HepG2 (cell line): ENCODE measurements around the gene PSAPL1. TPM values are rescaled to one million over a fixed set of nuclear protein-coding genes. Genes with fewer than 3 reads are reported as not detected.

ENCODE experiments used
- ATAC-seq: fragments of 200-7000 bp; cut with Tn5 transposase; 3 replicates; pipeline ENCODE4 v1.9.1; 2020; ENCODE audit warnings: mild to moderate bottlenecking, moderate library complexity
- BruUV-seq: library from RNA; stranded (reverse); fragments of 400-500 nt; replicated peaks from 2 replicates; lab custom pipeline; 2021; lab: Mats Ljungman, UMichigan
- CTCF ChIA-PET: fragments of 300-600 bp; formaldehyde crosslinking; extraction: SDS; loops from one replicate; lab custom pipeline; 2021; ENCODE audit warnings: low total read pairs, inconsistent platforms, low intra/inter-chr PET ratio; lab: Yijun Ruan, JAX
- POLR2A ChIA-PET: fragments of 350-600 bp; sonication (Branson Sonifier 250); formaldehyde crosslinking; loops from one replicate; lab custom pipeline; 2020; ENCODE audit warnings: antibody characterized with exemption, inconsistent platforms; lab: Yijun Ruan, JAX
- DNase-seq: peaks from one replicate; pipeline ENCODE4 v3.0.0-alpha.2; 2015; ENCODE audit warnings: low spot score
- FAIRE-seq: peaks from 3 replicates; lab custom pipeline; 2011; peaks lifted over from hg19 to GRCh38; lab: Jason Lieb, UNC
- H2AFZ ChIP-seq: one replicate; pipeline ENCODE4 v1.6.1; 2011; ENCODE audit warnings: low read length, inconsistent platforms
- H3K27ac ChIP-seq: fragments of 300-600 bp; 3 replicates; pipeline ENCODE4 v1.8.0; 2011; ENCODE audit warnings: mixed run types, mild to moderate bottlenecking, mixed read lengths, low read length, inconsistent platforms; ENCODE audit not compliant: insufficient read depth; ENCODE audit errors: extremely low read length
- H3K27me3 ChIP-seq, 2 experiments: fragments of 200-600 bp in 1 of 2; 2 replicates in 1 of 2; 3 replicates in 1 of 2; pipeline versions ENCODE4 v1.6.0 to v1.8.0; 2011; ENCODE audit warnings: low read length in 2 of 2, mild to moderate bottlenecking in 2 of 2, moderate library complexity in 2 of 2, inconsistent platforms in 1 of 2; ENCODE audit not compliant: insufficient read depth in 2 of 2, control insufficient read depth in 1 of 2
- H3K36me3 ChIP-seq, 2 experiments: fragments of 200-600 bp in 1 of 2; replicated peaks in 1 of 2; 2 replicates in 1 of 2; 3 replicates in 1 of 2; pipeline versions ENCODE4 v1.5.1 to v1.8.0; 2011; ENCODE audit warnings: low read length in 2 of 2, inconsistent platforms in 1 of 2; ENCODE audit not compliant: insufficient read depth in 2 of 2, control insufficient read depth in 1 of 2
- H3K4me1 ChIP-seq: 2 replicates; pipeline ENCODE4 v1.5.1; 2012; ENCODE audit warnings: low read length, inconsistent platforms; ENCODE audit not compliant: insufficient read depth
- H3K4me2 ChIP-seq: 2 replicates; pipeline ENCODE4 v1.6.0; 2011; ENCODE audit warnings: low read depth, low read length, inconsistent platforms
- H3K4me3 ChIP-seq, 3 experiments: fragments of 200-600 bp in 1 of 3; sonication (generic), shearing (Covaris generic) in 1 of 3; replicated peaks in 1 of 3; 2 replicates each; pipeline ENCODE4 v1.5.1; 2011 to 2016; ENCODE audit warnings: low read length in 3 of 3, inconsistent platforms in 2 of 3, low read depth in 2 of 3, mild to moderate bottlenecking in 2 of 3, control low read depth in 1 of 3, mixed read lengths in 1 of 3; ENCODE audit not compliant: insufficient read depth in 1 of 3
- H3K79me2 ChIP-seq: one replicate; pipeline ENCODE4 v1.6.1; 2011; ENCODE audit warnings: low read length, inconsistent platforms; ENCODE audit not compliant: insufficient read depth
- H3K9ac ChIP-seq: 2 replicates; pipeline ENCODE4 v1.6.0; 2011; ENCODE audit warnings: mild to moderate bottlenecking, low read depth, low read length, inconsistent platforms; ENCODE audit not compliant: insufficient read depth
- H3K9me3 ChIP-seq: 2 replicates; pipeline ENCODE4 v1.5.1; 2012; ENCODE audit warnings: mild to moderate bottlenecking, low read length
- H4K20me1 ChIP-seq: 2 replicates; pipeline ENCODE4 v1.6.0; 2011; ENCODE audit warnings: inconsistent platforms, mild to moderate bottlenecking, low read length, moderate library complexity; ENCODE audit not compliant: insufficient read depth
- EZH2 ChIP-seq: conservative IDR thresholded peaks from 2 replicates; pipeline ENCODE4 v1.6.1; 2012; ENCODE audit warnings: mild to moderate bottlenecking, low read depth, low read length, moderate library complexity
- KLF13 ChIP-seq: sonication (generic); formaldehyde crosslinking; IDR thresholded peaks from 2 replicates; pipeline ENCODE4 v1.4.0; 2020; ENCODE audit warnings: mild to moderate bottlenecking, missing genetic modification reagents
- PATZ1 ChIP-seq: sonication (generic); formaldehyde crosslinking; IDR thresholded peaks from 2 replicates; pipeline ENCODE4 v1.4.0; 2020; ENCODE audit warnings: missing genetic modification reagents
- SRF ChIP-seq: IDR thresholded peaks from 2 replicates; pipeline ENCODE4 v1.6.1; 2011; ENCODE audit warnings: mild to moderate bottlenecking, low read depth, low read length, moderate library complexity
- ZMYM3 ChIP-seq: sonication (generic); formaldehyde crosslinking; IDR thresholded peaks from 2 replicates; pipeline ENCODE4 v1.5.1; 2020; ENCODE audit warnings: mild to moderate bottlenecking, missing genetic modification reagents
- ZNF788 ChIP-seq: sonication (generic); formaldehyde crosslinking; IDR thresholded peaks from 2 replicates; pipeline ENCODE4 v1.5.0; 2020; ENCODE audit warnings: mild to moderate bottlenecking, missing genetic modification reagents, borderline replicate concordance
- WGBS: methylation state at CpG from one replicate; pipeline ENCODE4 v1.1.6; 2017; ENCODE audit warnings: low lambda C conversion rate; 5-methylcytosine and 5-hydroxymethylcytosine counted together
- in situ Hi-C: cut with HindIII; loops from 2 replicates; pipeline ENCODE4 v1.10.0; 2017; ENCODE audit warnings: low pct_unique_long_range_greater_than_20kb; ENCODE audit not compliant: extremely low pct_ligation_motif_present
- intact Hi-C: fragments of 100-400 bp; cut with micrococcal nuclease; formaldehyde crosslinking; loops from one replicate; pipeline ENCODE4 v1.10.0; 2022; ENCODE audit not compliant: unreplicated experiment
- polyA plus RNA-seq, 8 experiments: library from polyadenylated mRNA; depleted of rRNA in 3 of 8; stranded (reverse) in 7 of 8; unstranded in 1 of 8; fragments of >200 nt; fragmentation: Illumina TruSeq in 4 of 8; extraction: Trizol in 4 of 8; gene quantifications; 2 replicates each; pipeline versions ENCODE4 v1.2.1 to v1.2.3, GENCODE V29; 2011 to 2016; ENCODE audit warnings: low read depth in 4 of 8, missing spikeins in 1 of 8, mixed read lengths in 1 of 8; ENCODE audit not compliant: insufficient read depth in 1 of 8
- total RNA-seq, 5 experiments: library from RNA; depleted of rRNA; stranded (reverse); fragments of >200 nt; fragmentation: Illumina TruSeq; extraction: Trizol; gene quantifications; 2 replicates each; pipeline ENCODE4 v1.2.3, GENCODE V29; 2016; ENCODE audit warnings: low read depth in 1 of 5
- TF ChIP-seq, protein P1 (sequence below): sonication (generic); formaldehyde crosslinking; conservative IDR thresholded peaks from 2 replicates; pipeline ENCODE4 v1.8.0; 2022; ENCODE audit warnings: missing genetic modification reagents

The PSAPL1 gene
- total and polyA plus RNA-seq, 2 of the 13 experiments (the other 11 are each of a cell fraction or from before 2014, with no cell fraction given): 0.02 to 0.16 TPM

DNA sequence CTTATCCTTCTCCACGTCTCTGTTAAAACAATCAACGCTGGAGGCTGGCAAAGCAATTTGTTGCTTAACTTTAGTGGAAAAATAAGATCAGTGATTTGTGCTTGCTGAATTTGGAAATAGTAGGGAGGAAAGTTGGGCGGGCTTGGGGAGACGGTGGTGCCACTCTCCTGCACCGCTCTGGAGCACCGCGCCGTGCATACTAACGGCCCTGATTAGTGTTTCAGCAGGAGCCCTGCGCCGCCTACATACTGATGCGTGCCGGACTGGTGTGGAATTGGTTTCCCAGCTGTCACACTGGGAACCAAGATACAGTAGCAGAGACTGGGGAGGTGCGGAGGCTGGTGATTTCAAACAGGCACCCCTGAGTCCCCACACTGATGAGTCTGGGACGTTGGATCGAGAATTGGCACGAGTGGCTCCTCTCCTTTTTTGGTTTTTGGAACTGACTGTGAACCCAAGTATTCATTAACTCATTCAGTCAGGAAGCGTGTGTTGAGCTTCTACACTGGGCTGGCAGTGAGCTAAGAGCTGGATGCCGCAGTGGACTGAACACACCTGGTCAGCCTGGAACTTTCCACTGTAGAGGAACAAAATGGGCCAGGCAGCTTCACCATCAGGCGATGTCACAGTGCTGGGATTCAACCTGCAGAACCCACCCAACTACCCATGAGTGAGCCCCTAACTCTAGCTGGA lies 29.0 kb upstream of the PSAPL1 start:
- no peak overlapping the region for H3K4me2 ChIP-seq
- H3K4me1 ChIP-seq: peaks cover 13% of the 10 kb centered on the region
- no peaks in the 10 kb centered on the region for H3K36me3 ChIP-seq
- no peaks in the 10 kb centered on the region for H4K20me1 ChIP-seq
- H3K27ac ChIP-seq: no peak overlapping the region
- no peaks in the 10 kb centered on the region for H3K9me3 ChIP-seq
- no peak for ATAC-seq
- 64% methylated on average over 14 of the region's 20 CpGs for WGBS
- intact Hi-C loops (no loop called here), in situ Hi-C loops (no loop called here)
- DNase-seq: no peak
- BruUV-seq: no TSS peak
- FAIRE-seq: no peak
- ChIA-PET POLR2A (no interaction called here), CTCF (no interaction called here)
- no peak overlapping the region for H3K9ac ChIP-seq
- H3K27me3 ChIP-seq: peaks cover 4 to 36% of the 10 kb centered on the region in 2 experiments; a peak in 4 of 5 replicates
- H2AFZ ChIP-seq: no peak overlapping the region
- no peak for TF ChIP-seq EZH2
- TF ChIP-seq ZMYM3: no peak
- no peak for TF ChIP-seq SRF
- no peak for TF ChIP-seq ZNF788 (CRISPR knock-in tag)
- no peak for TF ChIP-seq KLF13 (CRISPR knock-in tag)
- no peak for TF ChIP-seq PATZ1 (CRISPR knock-in tag)
- TF ChIP-seq, protein P1, sequence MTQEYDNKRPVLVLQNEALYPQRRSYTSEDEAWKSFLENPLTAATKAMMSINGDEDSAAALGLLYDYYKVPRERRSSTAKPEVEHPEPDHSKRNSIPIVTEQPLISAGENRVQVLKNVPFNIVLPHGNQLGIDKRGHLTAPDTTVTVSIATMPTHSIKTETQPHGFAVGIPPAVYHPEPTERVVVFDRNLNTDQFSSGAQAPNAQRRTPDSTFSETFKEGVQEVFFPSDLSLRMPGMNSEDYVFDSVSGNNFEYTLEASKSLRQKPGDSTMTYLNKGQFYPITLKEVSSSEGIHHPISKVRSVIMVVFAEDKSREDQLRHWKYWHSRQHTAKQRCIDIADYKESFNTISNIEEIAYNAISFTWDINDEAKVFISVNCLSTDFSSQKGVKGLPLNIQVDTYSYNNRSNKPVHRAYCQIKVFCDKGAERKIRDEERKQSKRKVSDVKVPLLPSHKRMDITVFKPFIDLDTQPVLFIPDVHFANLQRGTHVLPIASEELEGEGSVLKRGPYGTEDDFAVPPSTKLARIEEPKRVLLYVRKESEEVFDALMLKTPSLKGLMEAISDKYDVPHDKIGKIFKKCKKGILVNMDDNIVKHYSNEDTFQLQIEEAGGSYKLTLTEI: no peak
- H3K4me3 ChIP-seq: no peak overlapping the region
- H3K79me2 ChIP-seq: no peaks in the 10 kb centered on the region
